Dermis blood vessel endothelial cell (primary cell): ENCODE results near the gene CAMSAP1. TPM values are rescaled to one million over a fixed set of nuclear protein-coding genes. Genes with fewer than 3 reads are reported as not detected.

Source experiments
- DNase-seq: peaks from one replicate; pipeline ENCODE4 v3.0.0; 2010
- total RNA-seq: library from RNA; depleted of rRNA; stranded (reverse); fragments of >200 nt; gene quantifications from 2 replicates; pipeline ENCODE4 v1.2.3, GENCODE V29; 2014

CAMSAP1 gene
- total RNA-seq, 1 donor from 2014 or later: 17.5 TPM

DNA sequence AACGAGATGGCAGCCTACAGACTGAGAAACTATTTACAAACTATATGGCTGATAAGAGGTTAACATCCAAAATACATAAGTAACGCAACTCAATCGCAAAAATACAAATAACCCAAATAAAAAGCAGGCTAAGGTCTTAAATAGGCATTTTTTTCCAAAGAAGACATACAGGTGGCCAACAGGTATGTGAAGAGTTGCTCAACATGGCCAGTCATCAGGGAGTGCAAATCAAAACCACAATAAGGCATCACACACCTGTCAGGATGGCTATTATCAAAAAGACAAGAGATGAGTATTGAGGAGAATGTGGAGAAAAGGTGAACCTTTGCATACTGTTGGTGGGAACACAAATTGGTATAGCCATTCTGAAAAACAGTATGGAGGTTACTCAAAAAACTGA, 73.5 kb downstream of the CAMSAP1 start:
- DNase-seq: no peak

DNA sequence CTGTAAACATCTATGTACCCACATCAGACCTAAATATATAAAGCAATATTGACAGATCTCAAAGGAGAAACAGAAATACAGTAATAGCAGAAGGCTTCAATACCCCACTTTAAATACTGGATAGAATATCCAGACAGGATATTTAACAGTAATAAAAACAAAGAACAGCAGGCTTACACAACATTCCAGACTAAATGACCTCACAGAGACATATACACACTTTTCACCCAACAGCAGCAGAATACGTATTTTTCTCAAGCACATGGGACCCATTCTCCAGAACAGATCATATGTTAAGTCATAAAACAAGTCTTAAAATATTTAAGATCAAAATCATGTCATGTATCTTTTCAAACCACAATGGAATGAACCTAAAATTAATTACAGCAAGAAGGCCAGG, 76.8 kb downstream of the CAMSAP1 start:
- DNase-seq: no peak

DNA sequence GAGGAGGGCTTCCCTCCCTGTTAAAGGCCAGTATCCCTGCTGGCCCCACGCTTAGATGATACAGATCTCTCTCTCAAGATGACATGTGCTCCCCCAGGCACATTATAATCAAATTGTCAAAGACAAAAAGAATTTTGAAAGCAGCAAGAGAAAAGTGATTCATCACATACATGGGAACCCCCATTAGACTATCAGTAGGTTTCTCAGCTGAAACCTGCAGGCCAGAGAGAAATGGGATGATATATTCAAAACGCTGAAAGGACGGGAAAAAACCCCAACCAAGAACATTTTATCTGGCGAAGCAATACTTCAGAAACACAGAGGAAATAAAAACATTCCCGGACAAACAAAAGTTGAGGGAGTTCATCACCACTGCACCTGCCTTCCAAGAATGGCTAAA, 78.7 kb downstream of the CAMSAP1 start:
- no peak for DNase-seq

DNA sequence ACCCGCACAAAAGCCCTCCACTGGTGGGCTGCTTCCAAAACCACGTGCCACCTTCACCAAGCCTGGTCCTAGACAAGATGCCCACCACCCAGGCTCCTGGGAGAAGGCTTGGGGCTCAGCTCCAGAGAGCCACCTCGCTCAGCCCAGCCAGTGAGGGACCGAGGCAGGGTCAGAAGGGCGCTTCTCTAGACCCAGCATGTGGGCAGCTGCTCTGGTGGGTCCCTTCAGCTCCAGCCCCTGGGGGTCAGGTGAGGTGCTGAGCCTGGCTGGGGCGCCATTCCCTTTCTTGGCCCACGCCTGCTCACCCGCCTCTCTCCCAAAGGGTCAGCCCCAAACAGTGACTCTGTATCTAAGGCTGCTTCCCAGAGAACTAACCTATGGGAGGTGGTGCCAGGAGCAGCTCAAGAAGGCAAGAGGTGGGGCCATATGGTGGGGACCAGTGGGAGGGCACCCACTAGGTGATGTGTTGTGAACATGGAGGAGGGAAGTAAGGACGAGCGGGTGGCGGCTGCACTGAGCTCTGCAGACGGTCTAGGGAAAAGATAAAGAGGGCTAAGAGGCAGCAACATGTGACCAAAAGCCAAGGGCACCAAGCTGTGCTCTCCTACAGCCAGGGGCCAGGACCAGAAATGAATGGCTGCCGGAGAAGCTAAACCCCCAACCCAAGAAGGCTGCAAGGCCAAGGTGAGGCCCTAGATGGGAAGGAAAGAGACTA, 79.3 kb downstream of the CAMSAP1 start:
- no peak for DNase-seq

DNA sequence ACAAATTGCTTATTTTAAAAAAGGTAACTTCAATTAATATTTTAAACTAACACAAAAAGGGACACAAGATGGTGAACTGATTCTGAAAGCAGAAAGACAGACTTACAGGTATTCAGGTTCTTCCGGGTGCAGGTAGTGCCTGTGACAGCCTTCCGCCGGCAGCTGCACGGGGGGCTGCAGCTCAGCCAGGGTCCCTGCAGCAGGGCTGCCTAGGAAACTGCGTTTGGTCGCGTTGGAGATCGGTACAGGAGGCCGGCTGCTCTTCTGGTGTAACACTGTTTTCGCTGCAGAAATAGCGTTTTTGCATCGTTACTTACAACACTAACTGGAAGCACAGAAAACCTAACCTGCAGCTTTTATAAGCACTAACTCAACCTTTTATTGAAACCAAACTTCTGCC, 80.0 kb downstream of the CAMSAP1 start:
- DNase-seq: no peak

DNA sequence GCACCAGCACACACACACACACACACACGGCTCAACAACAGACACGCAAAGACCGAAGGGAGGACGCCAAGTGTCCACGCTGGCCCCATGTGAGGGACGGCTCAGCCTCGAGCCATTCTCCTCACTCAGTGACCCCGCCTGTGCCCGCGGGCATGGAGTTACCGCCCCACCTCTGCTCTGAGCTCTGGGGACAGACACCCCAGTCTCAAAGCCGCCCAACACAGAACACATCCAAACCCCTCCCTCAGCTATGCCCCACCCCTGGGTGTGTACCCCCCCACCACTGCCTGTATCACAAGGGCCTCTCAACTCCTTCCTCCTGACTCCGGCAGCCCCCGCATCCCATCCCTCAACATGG, 81.2 kb downstream of the CAMSAP1 start:
- DNase-seq: no peak

DNA sequence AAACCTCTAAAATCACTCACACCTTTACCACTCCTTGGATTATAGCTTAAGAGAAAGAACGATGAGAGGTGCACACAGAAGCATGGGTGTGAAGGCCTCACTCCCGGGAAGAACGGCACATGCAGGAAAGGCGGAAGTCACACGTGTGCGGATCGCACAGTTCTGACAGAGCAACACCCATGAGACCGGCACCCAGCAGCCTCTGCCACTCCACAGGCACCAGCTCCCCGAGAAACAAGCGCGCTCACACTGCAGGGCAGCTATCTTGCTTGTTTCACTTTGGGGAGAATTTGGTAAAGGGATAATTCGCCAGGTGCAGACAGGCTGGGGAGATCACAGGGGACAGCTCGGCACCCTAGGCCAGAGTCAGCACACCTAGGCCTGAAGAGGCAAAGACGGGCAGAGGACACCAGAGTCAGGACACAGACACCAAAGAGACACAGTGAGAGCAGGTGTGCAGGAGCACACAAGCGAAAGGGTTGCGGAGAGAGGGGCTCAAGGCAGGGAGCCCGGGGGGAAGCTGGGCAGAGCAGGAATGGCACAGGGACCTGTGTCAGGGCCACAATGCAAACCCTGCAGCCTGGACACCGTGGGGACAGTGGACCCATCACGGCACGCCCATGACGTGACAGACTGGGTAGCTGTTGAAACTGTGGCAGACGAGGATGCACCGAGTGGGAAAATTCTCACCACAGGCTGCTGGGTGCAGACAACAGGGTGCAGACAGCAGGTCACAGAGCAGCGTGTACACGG, 81.7 kb downstream of the CAMSAP1 start:
- no peak for DNase-seq

DNA sequence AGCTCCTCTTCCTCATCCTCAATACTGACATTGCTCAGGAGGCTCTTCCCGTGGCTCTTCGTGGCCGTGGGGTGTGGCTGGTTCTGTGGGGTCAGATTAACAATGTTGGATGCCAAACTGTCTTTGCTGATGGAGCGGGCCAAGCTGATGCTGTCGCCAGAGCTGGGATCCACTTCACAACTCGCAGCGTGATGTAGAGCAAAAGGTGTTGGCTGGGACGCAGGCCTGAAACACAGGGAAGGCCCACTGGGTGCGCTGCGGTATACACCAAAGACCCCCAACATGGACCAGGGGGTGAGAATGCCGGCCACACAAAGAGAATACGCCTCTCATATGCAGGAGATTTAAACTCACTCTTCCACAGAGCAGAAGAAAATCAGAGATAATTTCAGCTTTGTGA, 84.3 kb downstream of the CAMSAP1 start:
- no peak for DNase-seq

DNA sequence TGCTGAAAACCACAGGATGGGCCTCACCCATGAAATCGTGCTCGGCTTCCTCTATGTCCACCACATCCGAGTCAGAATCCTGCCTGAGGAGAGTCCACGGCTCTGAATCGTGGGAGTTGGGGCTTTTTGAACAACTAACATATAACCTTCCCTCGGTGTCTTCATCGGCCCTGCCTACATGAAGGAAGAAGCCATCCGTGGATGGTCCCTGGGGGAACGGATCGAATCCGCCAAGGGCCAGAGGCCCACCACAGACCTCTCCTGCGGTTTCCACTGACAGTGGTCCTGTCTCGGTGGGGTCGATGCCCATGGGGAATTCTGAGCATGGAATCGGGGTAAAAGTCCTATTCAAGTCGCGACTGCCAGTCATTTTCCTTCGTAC, 85.0 kb downstream of the CAMSAP1 start:
- DNase-seq: no peak

DNA sequence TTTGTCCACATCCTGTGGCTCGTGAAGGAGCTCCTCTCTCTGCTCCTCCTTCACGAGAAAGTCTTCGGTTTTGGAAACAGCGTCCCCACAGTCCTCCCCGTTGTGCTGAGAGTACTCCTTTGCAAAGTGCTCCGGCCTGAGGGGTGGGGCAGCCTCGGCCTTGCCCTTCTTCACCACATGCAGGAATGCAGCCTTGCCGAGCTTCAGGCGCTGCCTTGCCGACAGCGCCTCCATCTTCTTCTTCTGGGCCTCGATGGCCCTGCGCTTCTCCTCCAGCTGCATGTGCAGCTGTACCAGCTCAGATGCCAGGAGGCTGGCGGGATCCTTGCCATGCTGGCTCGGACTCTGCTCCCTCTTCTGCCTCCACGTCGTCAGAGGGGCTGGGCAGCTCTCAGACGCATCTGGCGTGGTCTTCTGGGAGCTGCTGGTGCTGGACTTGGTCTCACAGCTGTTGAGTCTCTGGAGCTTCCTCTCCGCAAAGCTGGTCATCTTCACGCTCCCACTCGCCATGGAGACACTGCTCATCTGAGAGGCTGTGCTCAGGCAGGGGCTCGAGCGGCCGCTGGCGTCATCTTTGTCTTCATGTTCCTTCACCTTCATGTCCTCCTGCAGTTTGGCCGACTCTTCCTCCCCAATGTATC, 85.5 kb downstream of the CAMSAP1 start:
- no peak for DNase-seq

DNA sequence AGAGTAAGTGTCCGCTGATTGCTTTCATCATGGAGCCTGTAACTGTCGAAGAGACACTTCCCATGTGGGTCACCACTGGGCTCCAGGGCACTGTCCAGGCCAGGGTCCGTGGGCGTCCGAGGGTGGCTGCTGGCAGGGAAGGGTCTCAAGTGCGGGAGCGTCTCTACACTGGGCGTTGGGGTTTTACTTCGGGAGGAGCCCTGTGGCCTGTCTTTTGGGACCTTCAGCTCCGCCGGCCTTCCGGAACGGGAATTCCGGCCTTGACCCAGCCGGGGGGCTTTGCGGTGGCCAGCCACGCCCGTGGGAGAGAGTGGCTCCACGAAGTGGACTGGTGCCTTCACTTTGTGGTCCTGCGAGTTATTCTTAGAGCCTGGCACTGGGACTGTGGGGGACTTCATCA, 86.2 kb downstream of the CAMSAP1 start:
- no peak for DNase-seq

DNA sequence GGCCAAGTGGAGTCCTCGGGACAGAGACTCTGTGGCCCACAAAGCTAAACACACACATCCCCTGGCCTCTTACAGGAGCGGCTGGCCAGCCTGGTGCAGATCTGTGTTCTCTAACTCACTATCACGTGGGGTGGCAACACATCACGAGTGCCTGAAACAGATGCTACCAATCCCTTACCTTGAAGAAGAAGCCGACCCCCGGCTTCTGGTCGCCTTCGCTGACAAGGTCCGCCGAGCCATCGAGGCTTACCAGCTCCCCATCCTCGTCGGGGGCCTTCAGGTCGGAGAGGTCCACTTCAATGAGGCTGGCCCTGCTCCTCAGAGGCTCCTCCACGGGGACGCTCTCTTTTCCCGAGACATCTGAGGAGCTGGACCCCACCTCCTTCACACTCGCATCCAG, 86.7 kb downstream of the CAMSAP1 start:
- DNase-seq: no peak

DNA sequence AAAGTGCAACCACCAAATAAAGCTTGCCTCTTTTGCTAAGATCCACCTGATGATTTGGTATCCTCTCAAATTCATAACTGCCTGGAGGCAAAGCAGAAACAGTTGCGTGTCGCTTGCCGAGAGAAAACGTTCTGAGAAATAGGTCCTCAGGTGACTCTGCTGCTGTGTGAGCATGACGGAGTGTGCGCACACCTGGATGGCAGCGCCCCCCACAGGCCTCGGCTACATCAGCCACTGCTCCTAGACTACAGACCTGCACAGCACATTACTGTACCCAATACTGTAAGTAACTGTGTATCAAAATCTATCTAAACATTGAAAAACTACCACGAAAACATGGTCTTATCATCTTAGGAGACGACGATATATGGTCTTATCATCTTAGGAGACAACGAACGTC, 87.4 kb downstream of the CAMSAP1 start:
- no peak for DNase-seq

DNA sequence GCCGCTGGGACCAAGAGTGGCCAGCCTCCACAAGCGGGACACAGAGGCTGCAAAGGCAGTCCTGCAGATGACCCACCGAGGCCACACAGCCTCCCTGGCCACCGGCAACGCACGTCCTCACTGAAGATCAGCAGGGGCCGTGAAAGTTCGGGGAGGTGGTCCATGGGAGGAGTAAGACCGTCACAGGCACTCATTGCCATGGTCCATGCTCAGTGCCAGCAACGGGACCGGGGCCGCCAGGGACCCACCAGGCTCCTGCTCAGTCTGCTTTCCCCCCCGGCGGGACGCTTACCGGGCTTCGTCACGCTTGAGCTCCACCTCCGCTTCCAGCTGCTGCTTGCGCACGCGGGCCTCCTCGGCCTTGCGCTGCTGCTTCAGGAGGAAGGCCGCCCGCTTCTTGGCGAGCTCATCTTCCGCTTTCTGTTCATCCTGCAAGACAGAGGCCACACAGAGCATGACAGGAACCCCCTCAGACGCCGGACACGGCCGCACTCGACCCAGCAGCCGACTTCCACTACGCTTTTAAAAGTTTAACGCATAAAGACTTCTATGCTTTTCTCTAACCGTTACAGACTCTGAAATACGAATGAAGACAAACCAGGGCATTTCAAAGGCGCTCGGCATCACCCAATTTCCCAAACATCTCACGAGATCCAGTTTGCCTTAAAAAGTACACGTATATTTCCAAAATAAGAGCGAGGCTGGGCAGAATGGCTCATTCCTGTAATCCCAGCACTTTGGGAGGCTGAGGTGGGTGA, 88.4 kb downstream of the CAMSAP1 start:
- no peak for DNase-seq

DNA sequence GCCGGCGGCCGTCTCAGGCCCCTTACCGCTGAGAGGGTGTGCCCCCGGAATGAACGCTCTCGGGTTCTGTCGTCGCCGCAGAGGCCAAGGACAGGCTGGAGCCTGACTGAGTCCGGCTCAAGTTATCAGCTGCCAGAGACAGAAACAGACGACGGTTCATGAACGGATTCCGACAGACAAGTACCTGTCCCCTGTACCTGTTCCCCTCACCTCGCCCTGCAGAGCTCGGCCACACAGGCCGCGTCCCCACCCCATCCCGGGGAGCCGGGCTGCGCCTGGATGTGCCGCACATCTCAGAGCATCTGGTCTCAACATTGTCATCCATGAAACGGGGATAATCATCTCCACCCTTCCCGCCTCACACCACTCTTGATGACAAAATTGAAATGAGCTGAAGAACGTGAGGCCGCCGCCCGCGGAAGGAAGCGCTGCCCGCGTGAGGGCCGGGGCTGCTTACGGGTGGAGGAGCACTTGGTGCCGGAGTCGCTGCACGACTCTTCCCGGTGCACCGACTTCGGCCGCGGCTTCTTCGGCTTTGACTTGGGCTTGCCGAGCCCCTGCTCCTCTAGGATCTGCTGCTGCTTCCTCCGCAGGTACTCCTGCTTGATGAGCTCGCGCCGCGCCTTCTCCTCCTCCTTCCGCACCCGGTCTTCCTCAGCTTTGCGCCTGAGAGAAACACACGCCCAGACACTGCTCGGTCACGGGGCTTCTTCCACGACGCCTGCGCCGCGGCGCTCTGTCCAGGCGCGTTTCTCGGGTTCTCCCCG, 89.2 kb downstream of the CAMSAP1 start:
- DNase-seq: no peak

DNA sequence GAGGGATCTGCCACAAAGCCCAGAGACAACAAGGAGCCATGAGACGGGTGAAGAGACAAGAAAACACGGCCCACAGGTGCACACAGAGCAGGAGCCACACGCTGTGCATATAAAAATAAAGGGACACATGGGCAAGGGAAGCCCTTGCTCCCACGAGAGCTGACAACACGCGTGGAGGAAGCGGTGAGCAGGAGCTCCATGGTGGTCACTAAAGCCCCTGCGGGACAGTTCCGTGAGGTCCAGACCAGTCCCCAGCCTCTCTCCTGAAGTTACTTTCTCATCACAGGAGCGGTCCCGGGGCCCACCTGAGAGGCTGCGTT, 90.7 kb downstream of the CAMSAP1 start:
- DNase-seq: no peak

DNA sequence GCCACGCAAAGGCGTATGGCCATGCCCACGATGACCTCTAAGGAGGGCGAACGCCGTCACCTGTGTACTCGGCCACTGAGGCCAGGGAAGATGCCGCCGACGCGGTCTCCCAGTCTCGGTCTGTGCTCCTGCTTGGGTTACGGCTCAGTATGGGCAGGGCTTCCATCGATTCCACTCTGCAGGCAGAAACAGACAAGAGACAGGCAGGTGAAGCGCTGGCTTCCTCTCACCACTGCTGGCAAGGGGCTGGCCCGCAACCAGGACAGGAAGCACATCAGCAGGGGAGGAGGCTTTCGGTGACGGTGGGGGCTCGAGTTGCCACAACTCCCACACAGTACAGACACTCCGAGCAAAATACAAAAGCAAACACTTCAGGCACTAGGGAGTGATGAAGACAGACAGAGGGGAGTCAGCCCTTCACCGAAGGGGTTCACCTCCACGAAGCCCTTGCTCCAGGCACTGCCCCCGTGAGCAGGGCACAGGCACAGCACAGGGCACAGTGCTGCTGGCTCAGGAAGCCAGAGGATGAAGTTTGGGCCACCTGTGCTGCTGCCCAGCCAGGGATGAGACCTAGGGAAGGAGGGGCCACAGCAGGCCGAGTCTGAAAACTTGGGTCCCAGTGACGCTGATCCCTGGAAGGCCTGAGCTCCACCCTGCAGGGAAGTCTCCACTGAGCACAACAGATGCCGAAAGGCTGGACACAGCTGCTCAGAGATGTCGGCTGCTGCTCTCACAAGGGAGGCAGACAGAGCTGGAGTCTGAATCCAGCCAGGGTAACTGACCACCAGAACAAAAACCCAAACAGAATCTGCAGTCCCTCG, 91.3 kb downstream of the CAMSAP1 start:
- DNase-seq: no peak

DNA sequence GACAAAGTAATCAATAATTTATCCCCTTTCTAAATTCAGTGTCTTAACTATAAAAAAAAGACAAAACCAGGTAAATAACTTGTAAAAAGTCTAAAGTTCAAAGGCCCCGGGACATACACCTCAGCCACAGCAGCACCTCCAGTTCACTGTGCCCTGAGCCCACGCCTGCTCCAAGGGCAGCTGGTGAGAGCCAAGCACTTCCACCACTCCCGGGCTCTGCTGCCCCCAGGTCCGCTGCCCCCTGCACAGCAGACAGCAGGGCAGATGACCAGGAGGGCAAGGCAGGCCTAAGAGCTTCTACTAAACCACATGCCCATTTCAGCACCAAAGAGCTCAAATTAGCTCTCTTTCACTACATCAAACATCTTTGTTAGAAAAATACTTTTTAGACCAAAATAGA, 91.9 kb downstream of the CAMSAP1 start:
- DNase-seq: no peak

DNA sequence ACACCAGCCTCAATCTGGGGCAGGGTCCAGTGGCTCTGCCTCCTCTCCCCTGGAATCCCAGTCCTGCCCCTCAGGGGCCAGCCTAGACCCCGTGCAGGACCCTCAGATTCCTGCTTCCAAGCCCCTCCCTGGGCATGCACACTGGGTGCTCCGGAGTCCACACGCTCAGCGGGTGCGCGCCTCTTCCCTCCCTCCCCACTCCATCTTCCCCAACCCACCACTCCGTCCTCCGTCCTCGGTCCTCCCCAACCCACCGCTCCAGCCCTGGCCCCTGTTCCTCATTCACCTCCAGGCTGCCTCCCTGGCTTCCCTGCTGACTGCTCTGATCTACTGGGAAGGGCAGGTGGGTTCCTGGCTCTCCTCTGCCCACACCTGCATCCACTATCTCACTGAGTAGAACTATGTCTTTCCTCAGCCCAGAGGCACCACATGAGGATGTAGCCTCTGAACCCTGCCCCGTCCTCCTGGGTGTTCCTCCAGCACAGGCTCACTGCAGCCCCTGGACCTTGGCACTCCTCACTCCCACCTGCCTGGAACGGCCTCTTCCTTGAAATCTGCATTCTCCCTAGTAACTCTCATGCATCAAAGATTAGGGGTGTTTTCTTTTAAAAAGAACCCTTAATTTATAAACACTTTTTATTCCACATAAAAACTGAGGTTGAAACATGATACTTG, 92.8 kb downstream of the CAMSAP1 start:
- DNase-seq: no peak

DNA sequence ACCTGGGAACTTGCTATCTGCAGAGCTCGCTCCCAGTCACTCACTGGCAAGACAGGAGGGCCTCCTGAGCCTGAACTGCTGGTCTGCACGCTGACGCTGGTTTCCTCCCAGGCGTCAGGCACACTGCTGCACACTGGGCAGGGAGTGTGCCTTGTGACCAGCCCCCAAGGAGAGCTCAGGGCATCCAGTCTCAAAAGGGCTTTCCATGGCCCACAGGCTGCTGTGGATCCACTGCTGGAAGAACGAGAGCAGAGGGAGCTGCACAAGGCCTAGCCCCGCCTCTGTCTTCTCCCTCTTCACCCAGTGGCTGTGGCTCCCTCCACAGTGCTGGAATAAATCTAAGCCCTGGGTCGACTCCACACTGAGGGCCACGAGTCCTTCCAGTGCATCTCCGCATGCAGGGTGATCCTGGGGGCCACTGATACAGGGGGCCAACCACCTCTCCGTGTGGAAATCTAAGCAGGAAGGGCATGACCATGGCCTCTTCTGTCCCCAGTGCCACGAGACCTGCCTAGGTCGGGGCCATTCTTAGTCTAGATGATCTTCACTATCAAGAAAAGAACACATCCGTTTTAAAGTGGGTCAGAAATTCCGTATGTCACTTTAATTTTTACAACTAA, 93.6 kb downstream of the CAMSAP1 start:
- no peak for DNase-seq

DNA sequence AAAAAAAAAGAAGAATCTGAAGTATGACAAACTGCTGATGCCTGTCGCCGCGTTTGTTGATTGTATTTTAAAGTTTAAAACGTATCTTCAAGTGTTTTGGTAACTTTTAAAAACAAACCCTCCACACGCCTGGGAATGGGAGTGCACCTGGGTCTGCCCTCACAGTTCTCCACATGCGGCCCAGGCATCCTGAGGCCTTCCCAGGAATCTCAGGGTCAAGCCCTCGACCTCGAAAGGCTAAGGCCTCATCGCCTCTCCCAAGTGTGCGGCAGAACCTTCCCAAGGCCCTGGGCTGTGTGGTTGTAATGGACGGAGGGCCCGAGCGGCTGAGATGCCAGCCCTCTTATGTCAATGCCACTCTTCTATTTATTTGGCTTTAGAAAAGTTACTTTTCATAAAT, 94.4 kb downstream of the CAMSAP1 start:
- no peak for DNase-seq
